Endothelial cell of umbilical vein (primary cell): ENCODE data around the gene MYOCD.

Experiments
- CTCF ChIP-seq, 2 donors: IDR thresholded peaks; 1 replicate in 1 of 2; 2 replicates in 1 of 2; pipeline ENCODE4 v1.5.1; 2011; ENCODE audit warnings: low read length in 2 of 2, mild to moderate bottlenecking in 2 of 2, moderate library complexity in 2 of 2, control low read depth in 1 of 2, inconsistent platforms in 1 of 2, low read depth in 1 of 2; ENCODE audit not compliant: insufficient read depth in 1 of 2; ENCODE audit errors: extremely low read depth in 1 of 2
- EZH2 ChIP-seq: IDR thresholded peaks from 2 replicates; pipeline ENCODE4 v1.6.1; 2012; ENCODE audit warnings: borderline replicate concordance, low read depth, mild to moderate bottlenecking, moderate library complexity, low read length, inconsistent platforms; ENCODE audit not compliant: severe bottlenecking
- FOS ChIP-seq: IDR thresholded peaks from 2 replicates; pipeline ENCODE4 v1.6.1; 2011; ENCODE audit warnings: mild to moderate bottlenecking, low read length, moderate library complexity, borderline replicate concordance; ENCODE audit not compliant: insufficient read depth
- JUN ChIP-seq: IDR thresholded peaks from 2 replicates; pipeline ENCODE4 v1.6.1; 2011; ENCODE audit warnings: borderline replicate concordance, low read depth; ENCODE audit not compliant: insufficient read length, insufficient read depth
- MAX ChIP-seq: IDR thresholded peaks from 2 replicates; pipeline ENCODE4 v1.6.1; 2011; ENCODE audit not compliant: insufficient read depth, insufficient read length
- MYC ChIP-seq: IDR thresholded peaks from one replicate; pipeline ENCODE4 v1.6.1; 2011; ENCODE audit warnings: mild to moderate bottlenecking, low read depth, low read length
- POLR2A ChIP-seq: IDR thresholded peaks from 2 replicates; pipeline ENCODE4 v1.6.1; 2012; ENCODE audit warnings: low read depth, mild to moderate bottlenecking, control low read depth, low read length
- POLR2AphosphoS5 ChIP-seq: IDR thresholded peaks from 2 replicates; pipeline ENCODE4 v1.6.1; 2012; ENCODE audit warnings: low read depth, mild to moderate bottlenecking, control low read depth, low read length, moderate library complexity; ENCODE audit not compliant: insufficient read depth

GRCh38 chr17:12794919-12795532 is 129.3 kb downstream of the MYOCD start:
- no peak for TF ChIP-seq CTCF (IDR thresholded peaks at IDR 0.05; ENCODE audit: extremely low read depth in 1 of 2, insufficient read depth in 1 of 2, low read depth in 1 of 2, low read length in 2 of 2)
- TF ChIP-seq POLR2A, result no peak
- no peak for TF ChIP-seq JUN
- no peak for TF ChIP-seq MAX
- no peak for TF ChIP-seq POLR2AphosphoS5
- TF ChIP-seq EZH2, result no peak
- TF ChIP-seq MYC, result no peak
- no peak for TF ChIP-seq FOS
